CD4-positive, alpha-beta T cell treated with Interleukin-17A for 1 hour (primary cell): Measurements from ENCODE around the gene MEGF10.
"Not testable (repeated sequence)": the region's sequence is repeated elsewhere in the genome, so short reads cannot be mapped to it uniquely, and the experiment has no call there.

Source experiments
- DNase-seq: peaks from one replicate; pipeline ENCODE4 v3.0.0-alpha.2; 2020

Gene MEGF10

DNA sequence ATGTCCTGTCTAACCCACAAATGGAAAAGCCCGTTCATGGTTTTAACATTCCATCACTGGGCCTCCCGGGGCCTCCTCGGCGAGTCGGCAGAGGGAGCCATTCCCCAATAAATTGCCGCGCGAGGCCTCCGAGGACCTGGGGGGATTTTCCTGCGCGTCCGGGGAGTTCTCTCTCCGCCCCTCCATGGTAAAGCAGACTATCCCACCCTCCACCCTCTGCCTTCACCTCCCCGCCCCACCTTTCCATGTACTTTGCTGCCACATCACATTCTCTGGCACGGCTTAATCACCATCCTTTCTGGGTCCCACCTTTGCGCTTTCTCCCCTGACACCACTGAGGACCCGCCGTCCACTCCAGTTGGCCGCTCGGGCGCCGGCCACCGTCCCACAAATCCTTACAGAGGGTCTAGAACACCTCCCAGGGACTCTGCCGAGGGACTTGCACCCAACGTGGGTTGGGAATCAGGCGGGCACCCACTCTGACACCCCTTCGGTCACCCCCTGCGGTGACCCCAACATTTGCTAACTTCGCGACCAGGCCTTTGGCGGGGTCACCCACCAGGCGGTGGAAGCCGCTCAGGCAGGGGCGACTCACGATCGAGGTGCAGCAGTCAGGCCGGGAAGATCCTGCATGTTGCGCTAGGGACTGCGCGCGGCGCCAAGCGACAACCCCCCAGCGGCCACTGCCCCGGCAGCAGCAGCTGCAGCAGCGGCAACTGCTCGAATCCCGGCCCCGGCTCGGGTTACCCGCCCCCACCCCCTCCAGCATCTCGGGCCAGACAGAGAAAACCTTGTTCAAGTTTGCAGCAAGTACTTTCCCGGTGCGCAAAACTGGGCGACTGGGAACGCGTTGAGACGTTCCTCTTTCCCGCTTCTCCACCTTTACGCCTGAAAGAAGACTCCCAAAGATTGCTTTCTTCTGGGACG lies at the start of gene MEGF10:
Gene MEGF10, plus strand, starts transcription at position 778 of the 927 bp plus-strand sequence. CDS start 40,513 bp downstream, outside the sequence.
- DNase-seq, result no peak

DNA sequence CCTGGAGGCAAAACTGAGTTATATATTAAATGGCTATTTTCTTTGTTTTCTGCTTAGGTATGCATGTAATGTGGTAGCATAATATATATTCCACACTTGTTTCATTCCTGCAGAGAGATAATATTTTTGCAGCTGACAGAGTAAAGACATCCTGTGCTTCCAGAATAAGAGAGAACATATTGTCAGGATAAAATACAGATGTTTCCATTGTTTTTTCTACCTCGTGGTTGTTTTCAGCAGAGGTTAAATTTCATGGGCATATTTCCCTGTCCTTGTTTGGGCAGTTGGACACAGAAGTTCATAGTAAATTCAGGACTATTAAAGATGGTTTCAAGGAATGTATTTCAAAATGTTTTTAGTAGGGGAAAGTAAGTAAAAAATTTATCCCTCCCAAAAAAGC lies 47.6 kb upstream of the MEGF10 start:
- no peak for DNase-seq

DNA sequence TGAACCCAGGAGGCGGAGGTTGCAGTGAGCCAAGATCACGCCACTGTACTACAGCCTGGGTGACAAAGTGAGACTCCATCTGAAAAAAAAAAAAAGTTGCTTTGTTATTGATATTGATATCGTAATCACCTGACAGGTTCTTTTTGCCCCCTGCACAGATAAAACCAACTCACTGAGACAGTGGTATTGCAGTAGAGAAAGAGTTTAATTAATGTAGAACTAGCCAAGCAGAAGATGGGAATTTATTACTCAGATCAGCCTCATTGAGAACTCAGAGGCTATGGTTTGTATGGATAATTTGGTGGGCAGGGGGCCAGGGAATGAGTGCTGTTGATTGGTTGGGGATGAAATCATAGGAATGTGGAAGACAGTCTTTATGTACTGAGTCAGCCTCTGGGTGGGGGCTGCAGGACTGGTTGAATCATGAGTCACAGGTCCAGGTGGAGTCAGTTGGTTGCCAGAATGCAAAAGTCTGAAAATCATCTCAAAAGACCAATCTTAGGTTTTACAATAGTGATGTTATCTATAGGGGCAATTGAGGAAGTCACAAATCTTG lies 35.8 kb upstream of the MEGF10 start:
- no peak for DNase-seq

DNA sequence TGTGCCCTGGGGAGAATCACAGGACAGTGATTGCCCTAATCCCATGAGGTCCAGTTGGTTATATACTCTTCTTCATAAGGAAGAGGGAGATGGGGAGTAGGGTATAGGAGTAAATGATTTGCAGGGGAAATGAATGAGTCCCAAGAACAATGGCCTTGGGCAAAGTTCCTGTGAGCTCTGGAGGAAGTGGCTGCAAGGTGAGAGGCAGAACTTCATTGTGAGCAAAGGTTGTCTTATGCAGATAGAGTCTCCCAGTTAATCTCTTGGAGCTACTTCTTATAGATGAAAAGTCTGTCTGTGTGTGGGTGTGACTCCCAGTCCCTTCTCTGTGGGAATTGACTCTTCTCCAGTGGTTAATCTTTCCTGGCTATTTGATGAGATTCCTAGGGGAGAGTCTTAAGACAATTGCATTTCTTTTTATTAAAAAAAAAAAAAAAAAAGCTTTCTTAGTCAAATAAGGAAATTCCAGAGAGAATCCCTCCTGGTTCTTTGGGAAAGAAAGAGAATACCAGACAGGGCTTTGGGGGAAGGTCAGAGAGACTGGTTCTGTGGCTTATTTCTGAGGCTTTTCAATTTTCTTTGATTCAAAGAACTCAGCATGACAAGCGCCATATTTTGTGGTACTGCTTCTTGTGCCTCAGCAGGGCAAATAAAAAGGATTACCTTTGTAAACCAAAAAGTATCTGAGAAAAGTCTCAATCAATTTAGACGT lies 33.6 kb upstream of the MEGF10 start:
- DNase-seq, result no peak

DNA sequence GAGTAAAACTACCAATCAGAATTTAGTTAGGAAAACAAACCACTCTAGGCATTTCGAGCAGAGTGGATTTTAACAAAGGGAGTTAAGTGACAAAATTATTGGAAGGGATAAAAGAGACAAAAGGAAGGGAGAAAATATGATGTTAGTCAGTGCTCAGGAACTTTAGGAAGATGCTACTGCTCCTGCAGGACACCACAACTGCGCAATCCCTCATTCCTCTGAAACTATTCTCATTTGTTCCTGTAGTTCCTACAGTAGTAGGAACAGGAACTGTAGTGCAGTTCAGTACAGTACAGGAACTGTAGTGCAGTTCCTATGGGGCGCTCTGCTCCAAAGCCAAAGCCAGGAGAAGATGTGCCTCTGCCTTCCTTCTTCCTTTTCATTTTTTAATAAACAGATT lies 29.9 kb upstream of the MEGF10 start:
- DNase-seq, result no peak

DNA sequence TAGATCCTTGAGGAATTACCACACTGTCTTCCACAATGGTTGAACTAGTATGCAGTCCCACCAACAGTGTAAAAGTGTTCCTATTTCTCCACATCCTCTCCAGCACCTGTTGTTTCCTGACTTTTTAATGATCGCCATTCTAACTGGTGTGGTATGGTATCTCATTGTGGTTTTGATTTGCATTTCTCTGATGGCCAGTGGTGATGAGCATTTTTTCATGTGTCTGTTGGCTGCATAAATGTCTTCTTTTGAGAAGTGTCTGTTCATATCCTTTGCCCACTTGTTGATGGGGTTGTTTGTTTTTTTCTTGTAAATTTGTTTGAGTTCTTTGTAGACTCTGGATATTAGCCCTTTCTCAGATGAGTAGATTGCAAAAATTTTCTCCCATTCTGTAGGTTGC lies 25.1 kb upstream of the MEGF10 start:
- DNase-seq, result not testable (repeated sequence)

DNA sequence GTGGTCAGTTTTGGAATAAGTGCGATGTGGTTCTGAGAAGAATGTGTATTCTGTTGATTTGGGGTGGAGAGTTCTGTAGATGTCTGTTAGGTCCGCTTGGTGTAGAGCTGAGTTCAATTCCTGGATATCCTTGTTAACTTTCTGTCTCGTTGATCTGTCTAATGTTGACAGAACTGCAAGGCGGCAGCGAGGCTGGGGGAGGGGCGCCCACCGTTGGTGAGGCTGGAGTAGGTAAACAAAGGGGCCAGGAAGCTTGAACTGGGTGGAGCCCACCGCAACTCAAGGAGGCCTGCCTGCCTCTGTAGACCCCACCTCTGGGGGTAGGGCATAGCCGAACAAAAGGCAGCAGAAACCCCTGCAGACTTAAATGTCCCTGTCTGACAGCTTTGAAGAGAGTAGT lies 22.3 kb upstream of the MEGF10 start:
- not testable (repeated sequence) for DNase-seq

DNA sequence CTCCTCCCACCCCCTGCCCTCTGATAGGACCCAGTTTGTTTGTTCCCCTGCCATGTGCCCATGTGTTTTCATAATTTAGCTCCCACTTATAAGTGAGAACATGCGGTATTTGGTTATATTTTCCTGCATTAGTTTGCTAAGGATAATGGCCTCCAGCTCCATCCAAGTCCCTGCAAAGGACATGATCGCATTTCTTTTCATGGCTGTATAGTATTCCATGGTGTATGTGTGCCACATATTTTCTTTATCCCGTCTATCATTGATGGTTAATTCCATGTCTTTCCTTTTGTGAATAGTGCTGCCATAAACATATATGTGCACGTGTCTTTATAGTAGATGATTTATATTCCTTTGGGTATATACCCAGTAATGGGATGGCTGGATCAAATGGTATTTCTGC lies 19.9 kb upstream of the MEGF10 start:
- not testable (repeated sequence) for DNase-seq

DNA sequence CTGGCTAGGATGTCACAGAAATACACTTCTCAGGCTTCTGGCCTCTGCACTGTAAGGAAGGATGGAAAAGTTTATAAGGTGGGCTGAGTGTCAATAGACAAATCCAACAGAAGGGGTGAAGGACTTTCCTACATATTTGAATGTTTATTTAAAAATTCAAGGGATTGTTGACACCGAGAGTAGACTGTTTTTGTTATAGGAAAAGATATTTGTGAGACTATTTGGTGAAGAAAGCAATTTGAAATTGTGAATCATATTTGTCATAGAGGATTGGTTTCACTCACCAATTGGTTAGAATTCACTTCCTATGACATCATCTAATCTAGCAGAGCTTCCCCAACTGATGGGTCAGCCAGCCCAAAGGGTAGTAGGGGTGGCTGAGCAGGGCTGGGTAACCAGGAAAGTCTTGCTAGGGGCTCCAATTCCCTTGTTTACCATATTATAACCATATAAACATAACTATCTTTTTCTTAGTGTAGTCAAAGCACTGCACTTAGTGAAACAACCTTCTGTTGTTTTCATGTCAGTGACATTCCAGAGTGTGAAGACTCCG lies 14.9 kb upstream of the MEGF10 start:
- DNase-seq, result no peak

DNA sequence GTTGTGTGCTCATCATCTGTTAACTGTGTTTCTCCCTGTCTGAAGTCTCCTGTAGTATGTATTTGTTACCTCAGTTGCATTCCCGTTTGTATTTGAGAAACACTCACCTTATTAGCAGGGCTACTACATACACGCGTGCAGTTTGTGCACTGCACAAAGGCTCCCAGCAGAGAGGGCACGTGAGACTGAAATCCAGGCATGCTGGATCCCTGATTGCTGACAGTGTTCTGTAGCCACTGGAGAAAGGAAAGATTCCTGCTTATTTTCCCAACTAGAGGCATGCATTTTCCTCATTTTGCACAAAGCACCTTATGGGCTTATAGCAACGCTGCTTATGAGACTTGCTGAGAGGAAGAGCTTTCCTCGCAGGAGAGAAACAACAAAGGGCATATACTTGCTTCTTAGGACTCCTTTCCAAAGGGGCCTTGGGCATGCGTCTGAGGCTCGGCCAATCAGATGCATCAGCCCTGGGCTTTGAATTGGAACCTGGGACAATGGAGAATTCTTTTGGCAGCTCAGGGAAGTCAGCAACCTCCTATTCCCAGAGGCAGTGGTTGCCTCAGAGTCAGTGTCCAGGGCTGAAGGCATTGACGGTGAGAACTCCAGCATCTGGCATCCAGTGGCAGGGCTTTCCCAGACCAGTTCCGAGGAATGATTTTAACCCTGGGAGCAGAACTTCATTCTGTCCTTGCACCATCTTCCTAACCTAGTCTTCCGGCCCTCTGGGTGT lies 9.9 kb upstream of the MEGF10 start:
- no peak for DNase-seq

DNA sequence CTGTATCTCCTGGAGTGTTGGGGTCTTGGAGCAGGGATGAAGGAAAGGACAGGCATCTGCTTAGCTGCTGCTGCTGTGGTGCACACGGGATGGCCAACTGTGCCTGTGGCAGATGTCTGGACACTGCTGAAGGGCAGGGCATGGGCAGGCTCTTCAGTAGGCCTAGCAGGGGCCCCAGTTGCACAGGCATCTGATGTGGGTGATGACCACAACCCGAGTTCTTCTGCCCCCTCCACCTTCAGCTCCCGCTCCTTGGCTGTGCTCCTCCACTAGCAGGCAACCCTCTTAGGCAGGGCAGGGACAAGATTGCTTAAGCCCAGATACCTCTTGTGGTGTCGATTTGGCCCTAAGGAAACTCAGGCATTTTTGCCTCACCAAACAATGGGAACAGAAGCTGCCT lies 9.0 kb upstream of the MEGF10 start:
- no peak for DNase-seq

DNA sequence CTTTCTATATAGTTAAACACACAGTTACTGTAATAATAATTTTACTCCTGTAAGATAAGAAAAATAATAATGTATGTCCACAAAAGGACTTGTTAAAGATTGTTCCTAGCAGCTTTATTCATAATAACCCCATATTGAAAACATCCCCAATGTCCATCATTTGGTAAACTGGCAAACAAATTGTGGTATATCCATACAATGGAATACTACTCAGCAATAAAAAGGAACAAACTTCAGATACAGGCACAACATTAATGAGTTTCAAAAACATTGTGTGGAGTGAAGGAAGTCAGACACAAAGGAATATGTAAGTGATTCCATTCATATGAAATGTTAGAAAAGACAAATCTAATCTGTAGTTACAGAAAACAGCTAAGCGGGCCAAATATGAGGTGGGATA lies 1.9 kb upstream of the MEGF10 start:
- no peak for DNase-seq

DNA sequence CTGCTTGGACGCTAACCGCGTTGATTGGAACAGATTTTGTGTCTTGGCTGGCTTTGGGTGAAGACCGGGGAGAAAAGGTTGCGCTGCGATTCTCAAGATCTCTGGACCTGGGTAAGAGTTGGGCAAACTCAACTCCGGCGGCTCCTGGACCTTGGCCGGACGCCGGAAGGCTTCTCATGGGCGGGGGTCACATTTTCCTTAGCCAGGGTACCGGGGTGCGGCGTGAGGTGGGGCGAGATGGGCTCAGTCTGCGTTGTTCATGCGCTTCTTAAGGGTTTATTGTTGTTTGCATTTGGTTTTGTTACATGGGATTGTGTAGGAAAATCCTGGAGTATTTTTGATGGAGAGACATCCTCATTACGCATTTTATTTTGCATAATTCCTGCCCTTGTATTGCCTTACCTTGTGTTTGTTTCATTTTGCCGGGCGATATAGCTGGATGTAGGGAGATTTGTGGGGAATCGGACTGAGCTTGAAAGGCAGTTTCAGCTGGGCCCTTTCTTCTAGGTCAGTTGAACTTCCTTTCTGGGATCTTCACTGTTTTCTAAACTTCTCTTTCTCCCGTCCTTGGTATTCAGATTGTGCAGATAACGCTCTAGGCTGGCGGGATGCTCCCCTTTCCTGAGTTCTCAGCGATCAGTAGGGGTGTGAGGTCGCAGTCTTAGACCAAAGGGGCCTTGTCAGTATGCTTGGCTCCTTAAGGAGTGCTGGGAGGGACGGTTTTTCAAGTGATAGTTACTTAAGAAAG lies 524 bp downstream of the MEGF10 start:
- DNase-seq, result no peak

DNA sequence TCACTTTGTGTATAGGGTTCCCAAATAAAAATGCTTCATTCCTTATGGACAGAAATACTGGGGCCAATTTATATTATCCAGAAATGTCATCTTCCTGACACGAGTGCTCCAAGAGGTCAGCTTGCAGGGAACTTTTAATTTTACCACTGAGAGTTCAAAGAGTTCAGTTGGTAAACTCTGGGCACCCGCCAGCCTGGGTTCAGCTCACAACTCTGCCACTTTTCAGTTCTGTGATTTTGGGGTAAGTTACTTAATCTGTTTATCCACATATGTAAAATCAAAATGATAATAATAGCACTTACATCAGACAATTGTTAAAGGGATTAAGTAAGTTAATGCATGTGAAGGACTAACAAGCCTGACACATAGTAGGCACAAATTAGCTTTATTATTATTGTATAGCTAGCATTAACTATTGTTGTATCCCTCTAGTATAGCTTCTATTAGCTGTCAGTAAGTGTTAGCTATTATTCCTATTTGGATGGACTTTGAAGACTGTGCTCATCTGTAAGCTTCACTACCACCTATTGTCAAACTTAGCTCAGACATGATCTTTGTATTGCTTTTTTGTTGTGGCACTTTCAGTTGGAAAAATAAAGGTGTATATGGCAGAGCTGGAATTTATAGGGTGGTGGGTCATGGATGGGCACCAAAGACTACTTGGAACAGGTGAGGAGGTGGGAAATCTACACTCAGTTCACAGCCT lies 1.6 kb downstream of the MEGF10 start:
- no peak for DNase-seq

DNA sequence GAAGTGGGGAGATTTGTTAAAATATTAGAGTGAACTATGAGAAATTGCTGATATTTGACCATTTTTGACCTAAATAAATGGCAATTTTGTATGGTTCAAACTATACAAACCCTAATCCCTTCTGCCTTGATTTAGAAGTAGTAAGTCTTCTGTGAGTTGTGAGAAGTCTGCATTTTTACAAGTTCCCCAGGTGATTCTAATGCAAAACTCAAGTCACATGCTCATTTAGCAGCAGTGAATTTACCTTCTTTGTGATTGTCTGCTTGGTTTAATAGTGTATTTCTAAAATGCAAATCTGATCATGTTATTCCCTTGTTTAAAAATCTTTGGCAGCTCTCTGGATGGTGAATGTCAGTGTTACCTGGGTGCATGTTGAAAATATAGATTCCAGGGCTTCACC lies 2.8 kb downstream of the MEGF10 start:
- DNase-seq, result no peak

DNA sequence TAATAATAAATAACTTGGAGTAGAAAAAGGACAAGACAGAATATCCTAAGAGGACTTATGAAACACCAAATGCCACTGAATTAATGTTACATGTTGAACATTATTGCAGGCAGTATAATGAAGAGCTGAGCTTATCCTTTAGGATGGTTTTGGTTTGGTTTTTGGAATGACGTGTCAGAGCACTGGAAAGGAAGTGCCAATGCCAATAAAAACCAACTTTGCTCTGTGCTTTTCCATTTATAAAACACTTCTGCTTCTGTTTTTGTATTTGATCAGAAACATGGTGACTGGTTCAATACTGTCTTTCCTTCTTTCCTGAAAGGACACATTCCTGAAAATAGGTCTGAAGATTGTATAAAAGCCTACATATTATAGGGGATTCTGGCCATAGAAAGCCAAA lies 4.2 kb downstream of the MEGF10 start:
- DNase-seq, result no peak

DNA sequence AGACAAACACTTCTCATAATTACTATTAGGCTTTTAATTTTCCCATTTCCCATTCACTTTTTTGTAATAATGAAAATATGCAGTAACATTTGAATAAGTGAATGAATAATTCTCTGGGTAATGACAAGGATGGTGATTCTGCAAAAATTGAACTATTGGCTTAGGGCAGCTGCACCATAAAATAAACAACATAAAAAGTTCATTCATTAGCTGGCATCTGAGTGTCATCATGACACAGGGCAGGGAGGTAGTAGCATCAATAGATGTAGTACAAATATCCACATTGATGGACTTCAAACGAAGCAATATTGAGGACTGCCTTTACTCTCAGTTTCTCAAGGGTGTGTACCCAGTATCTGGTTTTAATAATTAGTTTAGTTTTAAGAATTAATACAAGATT lies 4.9 kb downstream of the MEGF10 start:
- no peak for DNase-seq

DNA sequence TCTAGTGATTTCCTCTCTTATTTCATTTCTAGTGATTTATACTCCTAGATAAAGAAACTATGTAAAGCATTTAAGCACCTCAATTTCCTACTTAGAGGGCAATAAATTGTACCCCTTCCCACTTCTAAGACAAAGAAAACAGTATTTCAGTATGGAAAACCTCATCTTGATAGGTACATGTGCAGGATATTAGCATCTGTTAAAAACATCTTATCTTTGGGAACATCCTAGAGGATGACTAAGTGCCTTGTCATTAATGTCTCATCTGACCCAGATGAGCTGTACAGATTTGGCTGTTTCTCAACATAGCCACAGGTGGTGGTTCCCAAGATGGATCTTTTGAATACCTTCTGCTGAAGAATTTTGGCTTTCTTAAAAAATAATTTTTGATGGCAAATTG lies 5.7 kb downstream of the MEGF10 start:
- no peak for DNase-seq

DNA sequence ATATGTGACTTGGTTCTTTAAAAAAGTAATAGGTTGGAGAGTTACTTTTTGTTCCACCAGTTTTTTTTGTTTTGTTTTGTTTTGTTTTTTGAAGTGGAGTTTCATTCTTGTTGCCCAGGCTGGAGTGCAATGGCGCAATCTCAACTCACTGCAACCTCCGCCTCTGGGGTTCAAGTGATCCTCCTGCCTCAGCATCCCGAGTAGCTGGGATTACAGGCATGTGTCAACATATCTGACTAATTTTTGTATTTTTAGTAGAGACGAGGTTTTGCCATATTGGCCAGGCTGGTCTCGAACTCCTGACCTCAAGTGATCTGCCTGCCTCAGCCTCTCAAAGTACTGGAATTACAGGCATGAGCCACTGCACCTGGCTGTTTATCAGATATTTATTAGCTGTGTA lies 6.3 kb downstream of the MEGF10 start:
- DNase-seq, result not testable (repeated sequence)

DNA sequence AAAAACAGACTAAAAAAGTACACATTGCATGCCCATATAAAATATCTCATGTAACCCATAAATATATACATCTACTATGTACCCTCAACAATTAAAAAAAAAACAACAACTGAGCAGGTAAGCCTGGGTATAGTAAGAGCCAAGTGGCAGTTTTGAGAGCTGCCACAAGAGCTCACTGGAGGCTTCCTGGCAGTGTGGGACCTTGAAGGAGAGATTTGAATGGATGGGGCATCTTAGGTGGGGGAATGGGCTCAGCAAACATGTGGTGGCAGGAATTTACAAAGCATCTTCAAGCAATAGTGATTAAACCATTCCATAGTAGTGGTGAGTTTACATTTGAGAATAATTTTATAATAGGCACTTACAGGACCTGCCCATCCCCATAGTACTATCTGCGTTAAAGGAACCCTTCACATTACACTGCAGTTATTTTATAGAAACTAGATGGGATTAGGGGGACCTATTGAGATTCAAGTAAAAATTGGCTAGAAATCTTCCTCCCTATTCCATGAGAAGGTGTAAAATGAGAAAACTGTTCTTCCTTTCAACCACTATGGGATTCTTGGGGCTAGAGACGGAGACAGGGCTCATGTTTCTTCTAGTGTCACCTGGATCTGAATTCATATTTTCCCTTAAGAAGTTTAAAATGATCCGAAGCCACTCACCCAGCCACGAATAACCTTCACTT lies 6.9 kb downstream of the MEGF10 start:
- no peak for DNase-seq

DNA sequence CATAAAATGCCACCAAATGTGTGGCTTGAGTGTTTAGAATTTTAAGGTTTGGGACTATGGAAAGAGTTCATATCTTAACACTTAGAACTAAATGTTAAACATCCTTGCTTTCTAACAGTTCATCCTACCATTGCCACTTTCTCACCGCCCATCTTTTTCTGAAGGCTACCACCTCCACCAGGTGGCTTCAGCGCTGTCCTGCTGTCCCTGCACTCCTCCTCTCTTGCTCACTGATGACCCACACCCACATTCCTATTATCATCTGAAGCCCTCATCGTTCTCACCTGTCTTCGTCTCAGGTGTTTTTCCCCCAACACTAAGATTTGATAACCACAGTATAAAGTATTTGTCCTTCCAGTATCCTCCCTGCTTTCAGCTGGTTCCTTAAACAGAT lies 7.4 kb downstream of the MEGF10 start:
- no peak for DNase-seq
